ENCODE results near the gene HDAC1.

- no peak for TF ChIP-seq CTCF (IDR thresholded peaks at IDR 0.05; ENCODE audit: borderline replicate concordance, extremely low read depth, low read length, poor library complexity, severe bottlenecking)
- no peak for TF ChIP-seq EZH2 (IDR thresholded peaks at IDR 0.05; ENCODE audit: borderline replicate concordance, low read depth, low read length, severe bottlenecking)
Observed at GRCh38 chr1:32339363-32339978, 47.6 kb downstream of the HDAC1 start.

Measured in DND-41 (cell line).